Small intestine (tissue), 7 donors: ENCODE data around the gene OTOA. TPM values are rescaled to one million over a fixed set of nuclear protein-coding genes. Genes with fewer than 3 reads are reported as not detected.
"Not testable (repeated sequence)": the region's sequence is repeated elsewhere in the genome, so short reads cannot be mapped to it uniquely, and the experiment has no call there.

Source experiments
- DNase-seq, 2 donors: peaks; one replicate each; pipeline versions ENCODE4 v3.0.0 to v3.0.0-alpha.2; 2013
- FAIRE-seq: peaks from 2 replicates; lab custom pipeline; 2012; peaks lifted over from hg19 to GRCh38; lab: Jason Lieb, UNC
- H3K27ac ChIP-seq, 3 donors: one replicate each; pipeline ENCODE4 v1.5.1; 2013; ENCODE audit warnings: low read length in 2 of 3, mild to moderate bottlenecking in 2 of 3, control low read depth in 1 of 3, inconsistent platforms in 1 of 3, low read depth in 1 of 3, moderate library complexity in 1 of 3
- H3K27me3 ChIP-seq, 3 donors: one replicate each; pipeline ENCODE4 v1.6.1; 2013; ENCODE audit warnings: low read length in 3 of 3, inconsistent platforms in 1 of 3; ENCODE audit not compliant: control insufficient read depth in 3 of 3, insufficient read depth in 3 of 3
- H3K36me3 ChIP-seq, 3 donors: one replicate each; pipeline ENCODE4 v1.6.1; 2013; ENCODE audit warnings: low read length in 3 of 3, inconsistent platforms in 1 of 3, low read depth in 1 of 3, mild to moderate bottlenecking in 1 of 3, moderate library complexity in 1 of 3; ENCODE audit not compliant: control insufficient read depth in 3 of 3, insufficient read depth in 2 of 3
- H3K4me1 ChIP-seq, 3 donors: one replicate each; pipeline ENCODE4 v1.6.1; 2013; ENCODE audit warnings: low read length in 2 of 3, inconsistent platforms in 1 of 3, low read depth in 1 of 3, mild to moderate bottlenecking in 1 of 3, moderate library complexity in 1 of 3; ENCODE audit not compliant: control insufficient read depth in 3 of 3, insufficient read depth in 2 of 3
- H3K4me3 ChIP-seq, 3 donors: one replicate each; pipeline ENCODE4 v1.5.1; 2013; ENCODE audit warnings: low read length in 3 of 3, control low read depth in 1 of 3, inconsistent platforms in 1 of 3, low read depth in 1 of 3, mild to moderate bottlenecking in 1 of 3, moderate library complexity in 1 of 3
- H3K9me3 ChIP-seq, 2 donors: one replicate each; pipeline ENCODE4 v1.6.1; 2013; ENCODE audit warnings: low read depth in 1 of 2, low read length in 1 of 2; ENCODE audit not compliant: control insufficient read depth in 2 of 2, insufficient read depth in 1 of 2
- WGBS, 3 donors: extraction: QIAGEN DNeasy Blood & Tissue Kit; methylation state at CpG; one replicate each; pipeline ENCODE4 v1.1.7; 2013; 5-methylcytosine and 5-hydroxymethylcytosine counted together
- polyA plus RNA-seq, 4 donors: library from polyadenylated mRNA; stranded (reverse) in 3 of 4; unstranded in 1 of 4; fragments of 200-250 nt in 3 of 4; fragments of 120-200 nt in 1 of 4; gene quantifications; one replicate each; pipeline versions ENCODE4 v1.2.1 to v1.2.3, GENCODE V29; 2013
- donor health status: healthy with polysubstance abuse.
- donor health status: control.
- donor health status: control.
- donor health status: Bipolar disorder and iron deficiency.
- donor health status: healthy.

OTOA gene
- polyA plus RNA-seq, 4 donors = 0.03 to 0.27 (median 0.09) TPM; not detected in 1

DNA sequence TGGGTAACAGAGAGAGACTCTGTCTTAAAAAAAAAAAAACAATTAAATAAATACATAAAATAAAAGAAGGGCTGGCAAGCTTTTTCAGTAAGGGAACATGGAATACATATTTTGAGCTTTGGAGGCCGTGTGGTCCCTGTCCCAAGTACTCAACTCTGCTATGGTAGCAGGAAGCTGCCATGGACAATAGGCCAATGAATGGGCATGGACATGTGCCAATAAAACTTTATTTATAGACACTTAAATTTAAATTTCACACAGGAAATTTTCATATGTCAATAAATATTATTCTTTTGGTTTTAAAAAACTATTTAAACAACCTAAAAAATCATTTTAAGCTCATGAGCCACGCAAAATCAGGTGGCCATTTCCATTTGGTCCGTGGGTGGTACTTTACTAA, 3.8 kb downstream of the OTOA start:
- FAIRE-seq (no peak), DNase-seq (no peak)
- H3K36me3 ChIP-seq = no peaks in the 10 kb centered on the region
- H3K27me3 ChIP-seq = peaks cover 0 to 10% (median 3%) of the 10 kb centered on the region in 3 donors
- H3K9me3 ChIP-seq = no peaks in the 10 kb centered on the region
- no peaks in the 10 kb centered on the region for H3K4me1 ChIP-seq
- H3K4me3 ChIP-seq = no peak overlapping the region
- H3K27ac ChIP-seq = no peak overlapping the region
- 81 to 87% (median 86%) methylated on average over 3 of the region's 3 CpGs for WGBS, 3 donors

DNA sequence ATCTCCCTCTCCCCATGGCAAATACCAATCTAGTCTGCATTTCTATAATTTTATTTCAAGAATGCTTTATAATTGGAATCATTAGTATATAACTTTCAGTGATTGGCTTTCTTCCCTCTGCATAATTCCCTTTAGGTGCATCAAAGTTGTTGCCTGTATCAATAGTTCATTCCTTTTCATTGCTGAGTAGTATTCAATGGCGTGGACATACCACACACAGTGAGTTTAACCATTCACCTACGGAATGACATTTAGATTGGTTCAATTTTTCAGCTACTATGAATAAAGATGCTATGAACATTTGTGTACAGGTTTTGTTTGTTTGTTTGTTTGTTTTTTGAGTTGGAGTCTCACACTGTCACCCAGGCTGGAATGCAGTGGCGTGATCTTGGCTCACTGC, 9.7 kb downstream of the OTOA start:
- Histone ChIP-seq H3K36me3 (no peaks in the 10 kb centered on the region), H3K4me3 (no peak overlapping the region), H3K27ac (no peak overlapping the region), H3K4me1 (no peaks in the 10 kb centered on the region), H3K27me3 (peaks cover 0 to 3% (median 0%) of the 10 kb centered on the region in 3 donors), H3K9me3 (no peaks in the 10 kb centered on the region)
- no peak for FAIRE-seq
- DNase-seq = no peak
- WGBS, 3 donors = 64 to 92% (median 85%) methylated on average over 3 of the region's 3 CpGs

DNA sequence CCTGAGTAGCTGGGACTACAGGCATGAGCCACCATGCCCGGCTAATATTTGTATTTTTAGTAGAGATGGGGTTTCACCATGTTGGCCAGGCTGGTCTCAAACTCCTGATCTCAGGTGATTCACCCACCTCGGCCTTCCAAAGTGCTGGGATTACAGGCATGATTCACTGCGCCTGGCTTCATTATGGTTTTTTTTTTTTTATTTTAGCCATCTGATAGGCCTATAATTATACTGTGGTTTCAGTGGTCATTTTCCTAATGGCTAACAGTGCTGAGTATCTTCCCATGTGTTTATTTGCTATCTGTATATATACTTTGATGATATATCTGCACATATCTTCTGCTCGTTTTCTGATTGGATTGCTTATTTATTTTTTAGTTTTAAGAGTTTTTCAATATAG, 10.7 kb downstream of the OTOA start:
- not testable (repeated sequence) for DNase-seq, H3K4me1 ChIP-seq, H3K4me3 ChIP-seq, H3K27ac ChIP-seq, H3K27me3 ChIP-seq, FAIRE-seq, H3K9me3 ChIP-seq, H3K36me3 ChIP-seq
- 90 to 92% (median 91%) methylated on average over 4 of the region's 4 CpGs for WGBS, 3 donors

- WGBS, 3 donors = 88 to 93% (median 88%) methylated on average over 5 of the region's 5 CpGs
- H3K27me3 ChIP-seq = not testable (repeated sequence)
Observed at GRCh38 chr16:21680714-21681113, 16.9 kb downstream of the OTOA start.

DNA sequence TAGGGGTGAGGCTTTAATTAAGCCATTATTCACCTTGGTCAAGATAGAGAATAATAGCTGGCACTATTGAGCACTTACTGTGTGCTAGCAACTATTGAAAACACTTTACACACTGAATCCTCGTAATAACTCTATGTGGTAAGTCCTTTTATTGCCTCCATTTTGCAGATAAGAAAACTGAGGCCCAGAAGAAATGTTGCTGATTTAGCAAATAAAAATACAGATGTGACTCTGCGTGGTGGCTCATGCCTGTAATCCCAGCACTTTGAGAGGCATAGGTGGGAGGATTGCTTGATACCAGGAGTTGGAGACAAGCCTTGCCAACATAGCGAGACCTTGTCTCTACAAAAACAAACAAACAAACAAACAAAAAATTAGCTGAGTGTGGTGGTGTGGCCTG, 19.4 kb downstream of the OTOA start:
- Histone ChIP-seq H3K36me3 (no peaks in the 10 kb centered on the region), H3K27ac (no peak overlapping the region), H3K4me1 (no peaks in the 10 kb centered on the region), H3K27me3 (no peaks in the 10 kb centered on the region), H3K9me3 (no peaks in the 10 kb centered on the region), H3K4me3 (no peak overlapping the region)
- DNase-seq (no peak), FAIRE-seq (no peak)
- 64 to 81% (median 76%) methylated on average over 3 of the region's 3 CpGs for WGBS, 3 donors

More at GRCh38 chr16:21680714-21681113, 16.9 kb downstream of the OTOA start:
- not testable (repeated sequence) for H3K4me1 ChIP-seq, FAIRE-seq, H3K9me3 ChIP-seq, H3K36me3 ChIP-seq, DNase-seq, H3K4me3 ChIP-seq, H3K27ac ChIP-seq

- H3K4me3 ChIP-seq = no peak overlapping the region
- 14 to 23% (median 21%) methylated on average over 6 of the region's 6 CpGs for WGBS, 3 donors
- no peaks in the 10 kb centered on the region for H3K27me3 ChIP-seq
- no peaks in the 10 kb centered on the region for H3K4me1 ChIP-seq
- FAIRE-seq (no peak), DNase-seq (peak; percentile 8 to 20)
- no peak overlapping the region for H3K27ac ChIP-seq
- no peaks in the 10 kb centered on the region for H3K9me3 ChIP-seq
- H3K36me3 ChIP-seq = no peaks in the 10 kb centered on the region
Observed at GRCh38 chr16:21684199-21684598, 20.4 kb downstream of the OTOA start.

- Histone ChIP-seq H3K4me3 (no peak overlapping the region), H3K4me1 (no peaks in the 10 kb centered on the region), H3K27me3 (no peaks in the 10 kb centered on the region), H3K36me3 (no peaks in the 10 kb centered on the region), H3K27ac (no peak overlapping the region), H3K9me3 (no peaks in the 10 kb centered on the region)
- no peak for DNase-seq
- FAIRE-seq = no peak
- WGBS, 3 donors = 49 to 62% (median 54%) methylated on average over 14 of the region's 14 CpGs
Observed at GRCh38 chr16:21685034-21685455, 21.3 kb downstream of the OTOA start.

DNA sequence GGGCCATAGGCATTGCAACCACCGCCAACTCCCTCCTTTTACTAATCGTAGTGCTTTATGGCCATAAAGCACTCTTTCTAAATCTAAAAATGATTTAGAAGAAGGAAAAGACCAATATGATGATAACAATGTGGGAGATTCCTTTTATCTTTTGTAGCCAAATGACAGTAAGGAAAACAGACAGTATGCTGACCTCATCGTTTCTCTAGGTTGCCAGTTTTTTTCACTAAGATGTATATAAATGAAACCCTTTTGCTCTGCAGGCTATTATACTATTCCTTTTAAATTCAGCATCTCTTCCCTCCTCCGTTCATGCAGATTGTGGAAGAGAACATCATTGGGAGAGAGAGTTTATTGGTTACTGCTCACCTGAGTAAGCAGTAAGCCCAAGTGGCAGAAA, 25.3 kb downstream of the OTOA start:
- no peaks in the 10 kb centered on the region for H3K4me1 ChIP-seq
- FAIRE-seq (no peak), DNase-seq (no peak)
- H3K27ac ChIP-seq = no peak overlapping the region
- 68 to 79% (median 74%) methylated on average over 4 of the region's 4 CpGs for WGBS, 3 donors
- H3K9me3 ChIP-seq = no peaks in the 10 kb centered on the region
- no peak overlapping the region for H3K4me3 ChIP-seq
- H3K27me3 ChIP-seq = no peaks in the 10 kb centered on the region
- H3K36me3 ChIP-seq = no peaks in the 10 kb centered on the region

- not testable (repeated sequence) for FAIRE-seq, H3K27ac ChIP-seq, H3K36me3 ChIP-seq, H3K4me3 ChIP-seq, H3K4me1 ChIP-seq, DNase-seq, H3K9me3 ChIP-seq, H3K27me3 ChIP-seq
- 75 to 84% (median 79%) methylated on average over 4 of the region's 4 CpGs for WGBS, 3 donors
Observed at GRCh38 chr16:21690967-21691366, 27.2 kb downstream of the OTOA start.
